KOPT-K1 (cell line): Measurements from ENCODE around the gene CCDC24.

ENCODE experiments used
- H3K27ac ChIP-seq: fragments of 200-600 bp; sonication (generic); 2 replicates; pipeline ENCODE4 v1.5.1; 2016; ENCODE audit warnings: antibody characterized with exemption, mild to moderate bottlenecking, low read depth, low read length; ENCODE audit not compliant: poor library complexity, severe bottlenecking
- H3K36me3 ChIP-seq: fragments of 200-600 bp; sonication (generic); 2 replicates; pipeline ENCODE4 v1.5.1; 2017; ENCODE audit warnings: antibody characterized with exemption, mild to moderate bottlenecking, low read length, moderate library complexity; ENCODE audit not compliant: insufficient read depth
- H3K9me3 ChIP-seq: fragments of 200-600 bp; sonication (generic); 2 replicates; pipeline ENCODE4 v1.5.1; 2017; ENCODE audit warnings: antibody characterized with exemption, low read length, mild to moderate bottlenecking; ENCODE audit not compliant: insufficient read depth, poor library complexity, severe bottlenecking

Gene CCDC24

DNA sequence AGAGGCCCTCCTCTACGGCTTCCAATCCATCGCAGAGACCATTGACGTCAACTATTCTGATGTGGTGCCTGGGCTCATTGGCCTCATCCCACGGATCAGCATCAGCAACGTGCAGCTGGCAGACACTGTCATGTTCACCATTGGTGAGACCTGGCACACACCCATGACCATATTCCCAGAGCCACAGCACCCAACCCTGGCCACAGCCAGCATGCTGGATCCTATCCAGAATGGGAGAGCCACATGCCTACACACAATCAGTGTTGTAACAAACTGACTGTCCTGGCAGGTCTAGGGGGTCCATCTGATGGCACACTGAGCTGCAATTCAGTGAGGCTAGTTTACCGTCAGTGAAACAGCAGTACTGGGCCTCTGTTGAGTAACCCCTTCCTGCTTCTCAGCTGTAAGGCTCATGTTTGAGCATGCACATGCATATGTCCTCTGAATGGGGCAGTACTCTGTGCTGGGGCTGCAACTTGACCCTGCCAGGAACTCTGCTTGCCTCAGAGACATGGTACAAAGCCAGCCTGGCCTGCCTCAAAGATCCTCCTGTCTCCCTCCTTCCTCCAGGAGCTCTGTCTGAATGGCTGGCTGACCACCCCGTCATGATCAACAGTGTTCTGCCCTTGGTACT lies 33.9 kb upstream of the CCDC24 start:
- Histone ChIP-seq H3K27ac (no peak overlapping the region), H3K36me3 (peaks cover 62% of the 10 kb centered on the region)

GRCh38 chr1:43958351-43959255 lies 32.8 kb upstream of the CCDC24 start:
- peaks cover 72% of the 10 kb centered on the region for H3K36me3 ChIP-seq
- no peaks in the 10 kb centered on the region for H3K9me3 ChIP-seq
- no peak overlapping the region for H3K27ac ChIP-seq

More for the DNA sequence above, 33.9 kb upstream of the CCDC24 start:
- H3K9me3 ChIP-seq: no peaks in the 10 kb centered on the region

GRCh38 chr1:43960798-43961197 lies 30.6 kb upstream of the CCDC24 start:
- Histone ChIP-seq H3K27ac (no peak overlapping the region), H3K36me3 (peaks cover 71% of the 10 kb centered on the region), H3K9me3 (no peaks in the 10 kb centered on the region)

GRCh38 chr1:43961692-43962091 lies 29.7 kb upstream of the CCDC24 start:
- peaks cover 69% of the 10 kb centered on the region for H3K36me3 ChIP-seq
- no peak overlapping the region for H3K27ac ChIP-seq

DNA sequence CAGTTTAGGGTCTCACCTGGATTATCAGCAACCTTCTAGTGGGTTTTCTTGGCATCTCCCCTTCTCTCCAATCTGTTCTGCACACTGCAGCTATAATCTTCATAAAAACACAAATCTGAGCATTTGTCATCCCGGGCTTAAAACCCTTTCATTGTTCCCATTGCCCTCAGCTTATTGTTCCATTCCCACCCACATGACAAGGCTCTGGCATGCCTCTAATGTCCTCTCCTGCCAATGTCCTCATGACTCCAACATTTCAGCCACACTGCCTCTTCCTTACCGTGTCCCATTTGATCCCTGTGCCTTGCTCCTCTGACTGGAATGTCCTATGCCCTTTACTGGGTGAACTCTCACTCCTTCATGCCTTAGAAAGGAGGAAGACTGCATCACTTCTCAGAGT lies 29.1 kb upstream of the CCDC24 start:
- peaks cover 66% of the 10 kb centered on the region for H3K36me3 ChIP-seq
- no peak overlapping the region for H3K27ac ChIP-seq
- H3K9me3 ChIP-seq: no peaks in the 10 kb centered on the region

More at GRCh38 chr1:43961692-43962091, 29.7 kb upstream of the CCDC24 start:
- H3K9me3 ChIP-seq: no peaks in the 10 kb centered on the region

GRCh38 chr1:43963006-43963405 lies 28.4 kb upstream of the CCDC24 start:
- H3K9me3 ChIP-seq: no peaks in the 10 kb centered on the region
- H3K27ac ChIP-seq: no peak overlapping the region
- H3K36me3 ChIP-seq: peaks cover 59% of the 10 kb centered on the region

DNA sequence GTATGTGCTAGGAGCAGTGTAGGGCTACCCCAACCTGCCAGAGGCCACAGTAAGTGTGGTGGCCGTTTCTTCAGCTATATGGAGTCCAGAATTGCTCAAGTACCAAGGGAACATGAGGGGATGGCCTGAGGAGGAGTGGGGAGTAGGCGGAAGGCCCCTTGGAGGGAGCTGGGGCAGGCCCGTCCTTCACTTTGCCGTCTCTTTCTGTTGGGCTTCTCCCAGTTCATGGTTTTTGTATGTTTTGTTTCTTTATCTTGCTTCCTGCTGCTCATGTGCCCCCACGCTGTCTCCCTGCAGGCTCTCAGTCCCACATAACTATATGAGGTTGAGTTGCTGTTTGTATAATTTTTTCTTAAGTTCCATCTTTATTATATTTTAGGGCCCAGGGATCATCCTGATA lies 27.5 kb upstream of the CCDC24 start:
- H3K36me3 ChIP-seq: peaks cover 50% of the 10 kb centered on the region; the same call in 1 of the 2 replicates
- H3K9me3 ChIP-seq: no peaks in the 10 kb centered on the region
- no peak overlapping the region for H3K27ac ChIP-seq

DNA sequence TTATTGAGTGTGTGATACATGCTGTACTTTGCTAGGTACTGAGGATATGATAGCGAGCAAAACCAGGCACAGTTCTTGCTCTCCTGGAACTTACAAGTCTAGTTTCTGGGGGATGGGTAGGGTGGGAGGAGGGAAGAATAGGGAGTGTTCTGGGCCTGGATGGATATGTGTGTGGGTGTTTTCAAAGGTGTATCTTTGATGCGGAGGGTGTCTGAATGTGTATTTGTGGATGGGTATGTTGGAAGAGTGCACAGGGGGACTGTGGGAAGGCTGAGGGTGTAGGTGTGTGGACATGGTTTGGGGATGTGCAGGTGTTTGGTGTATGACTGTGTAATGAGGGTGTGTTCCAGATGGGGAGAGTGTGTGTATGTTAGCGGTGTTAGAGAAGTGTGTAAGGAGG lies 26.1 kb upstream of the CCDC24 start:
- Histone ChIP-seq H3K27ac (no peak overlapping the region), H3K9me3 (no peaks in the 10 kb centered on the region), H3K36me3 (peaks cover 40% of the 10 kb centered on the region; the same call in 1 of the 2 replicates)

DNA sequence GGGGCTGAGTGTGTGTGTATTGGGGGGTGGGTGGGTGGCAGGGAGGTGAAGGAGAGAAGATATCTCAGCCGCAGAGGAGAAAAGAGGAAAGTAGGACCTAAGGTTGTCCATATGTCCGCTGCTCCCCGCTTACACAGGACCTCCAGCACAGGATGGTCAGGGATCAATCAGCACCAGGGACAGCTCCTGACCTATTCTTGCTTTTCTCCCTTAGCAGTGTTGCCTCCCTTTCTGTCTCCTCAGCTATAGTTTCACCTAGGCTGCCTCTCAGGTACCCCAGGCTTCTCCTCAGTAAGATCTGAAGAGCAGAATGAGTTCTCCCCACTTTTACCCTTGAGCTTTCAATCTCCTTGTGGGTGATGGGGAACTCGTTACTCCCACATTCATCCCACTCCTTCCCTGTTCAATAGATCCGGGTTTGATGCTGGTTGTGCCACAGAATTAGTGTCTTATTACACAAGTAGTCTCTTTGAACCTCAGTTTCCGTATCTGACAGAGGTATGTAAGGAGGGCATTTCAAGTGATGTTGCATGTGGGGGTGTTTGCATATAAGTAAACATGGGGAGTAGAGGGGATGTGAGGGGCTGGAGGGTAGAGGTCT lies 23.0 kb upstream of the CCDC24 start:
- H3K36me3 ChIP-seq: peaks cover 26% of the 10 kb centered on the region
- H3K9me3 ChIP-seq: no peaks in the 10 kb centered on the region
- no peak overlapping the region for H3K27ac ChIP-seq

GRCh38 chr1:43969416-43969745 lies 22.0 kb upstream of the CCDC24 start:
- Histone ChIP-seq H3K9me3 (no peaks in the 10 kb centered on the region), H3K36me3 (peaks cover 27% of the 10 kb centered on the region), H3K27ac (no peak overlapping the region)

DNA sequence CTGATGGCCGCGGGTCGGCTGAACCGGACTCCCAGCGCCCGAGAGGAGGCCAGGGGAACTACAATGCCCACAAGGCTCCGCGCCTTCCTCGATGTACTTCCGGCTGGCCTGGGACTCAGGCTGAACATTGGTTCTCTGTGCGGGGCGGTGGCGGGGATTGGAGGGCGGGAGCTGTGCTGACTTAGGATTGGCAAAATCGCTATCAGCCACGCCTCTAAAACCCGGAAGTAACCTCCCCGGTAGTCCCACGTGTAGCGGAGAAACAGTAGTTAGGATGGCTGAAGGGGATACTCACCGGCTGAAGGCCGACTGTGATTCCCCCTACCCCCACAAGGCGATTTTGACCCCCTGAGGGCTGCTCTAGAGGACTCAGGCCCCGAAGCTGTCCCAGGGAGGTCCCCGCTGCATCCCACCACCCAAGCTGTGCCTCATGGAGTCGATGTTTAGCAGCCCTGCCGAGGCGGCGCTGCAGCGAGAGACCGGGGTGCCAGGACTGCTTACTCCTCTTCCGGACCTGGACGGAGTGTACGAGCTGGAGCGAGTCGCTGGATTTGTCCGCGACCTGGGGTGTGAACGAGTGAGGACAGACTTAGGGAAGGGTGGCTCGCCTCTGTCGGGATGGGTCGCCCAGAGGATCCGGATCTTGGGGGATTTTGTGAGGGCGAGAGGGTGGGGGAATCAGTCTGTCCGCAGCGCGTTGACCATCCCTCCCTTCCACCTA lies 21.5 kb upstream of the CCDC24 start, which contains the start of gene DPH2:
DPH2 (plus strand) TSS at position 265 of the 721 bp plus-strand sequence; CDS start at position 431, 166 bp downstream.
- peak within 1 kb of the TSS; percentile 62 for H3K27ac ChIP-seq
- peaks cover 27% of the 10 kb centered on the region for H3K36me3 ChIP-seq
- H3K9me3 ChIP-seq: no peaks in the 10 kb centered on the region

- H3K27ac ChIP-seq: peak overlapping the region; percentile 62
- no peaks in the 10 kb centered on the region for H3K9me3 ChIP-seq
- peaks cover 27% of the 10 kb centered on the region for H3K36me3 ChIP-seq
Measured at GRCh38 chr1:43970502-43970901, 20.9 kb upstream of the CCDC24 start.

DNA sequence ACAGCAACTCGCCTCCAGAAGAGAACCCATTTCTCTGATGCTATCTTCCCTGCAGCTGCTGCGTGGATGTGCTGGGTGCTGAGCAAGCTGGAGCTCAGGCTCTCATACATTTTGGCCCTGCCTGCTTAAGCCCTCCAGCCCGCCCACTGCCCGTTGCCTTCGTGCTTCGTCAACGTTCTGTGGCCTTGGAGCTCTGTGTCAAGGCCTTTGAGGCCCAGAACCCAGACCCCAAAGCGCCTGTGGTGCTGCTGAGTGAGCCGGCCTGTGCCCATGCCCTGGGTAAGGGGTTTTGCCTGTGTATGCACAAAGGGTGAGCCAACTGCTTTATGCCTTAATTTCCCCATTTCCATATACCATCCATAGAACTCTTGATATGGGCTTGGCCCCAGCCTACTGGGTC lies 20.5 kb upstream of the CCDC24 start:
- Histone ChIP-seq H3K36me3 (peaks cover 27% of the 10 kb centered on the region), H3K9me3 (no peaks in the 10 kb centered on the region), H3K27ac (no peak overlapping the region)

- H3K36me3 ChIP-seq: peaks cover 28% of the 10 kb centered on the region
- H3K9me3 ChIP-seq: no peaks in the 10 kb centered on the region
- H3K27ac ChIP-seq: no peak overlapping the region
Measured at GRCh38 chr1:43971336-43971980, 19.9 kb upstream of the CCDC24 start.
